Skin of body (tissue), 2 donors: ENCODE results near the gene FBLN1. TPM values are rescaled to one million over a fixed set of nuclear protein-coding genes. Genes with fewer than 3 reads are reported as not detected.
"Not testable (repeated sequence)": the region's sequence is repeated elsewhere in the genome, so short reads cannot be mapped to it uniquely, and the experiment has no call there.

Experiments used
- DNase-seq: peaks from one replicate; lab custom pipeline; 2025; lab: John Stamatoyannopoulos, UW
- total RNA-seq: library from RNA; depleted of rRNA; stranded (reverse); fragments of >200 nt; gene quantifications from one replicate; pipeline ENCODE4 v1.2.3, GENCODE V29; 2014

FBLN1 gene
- total RNA-seq, 1 donor from 2014 or later: 117 TPM

DNA sequence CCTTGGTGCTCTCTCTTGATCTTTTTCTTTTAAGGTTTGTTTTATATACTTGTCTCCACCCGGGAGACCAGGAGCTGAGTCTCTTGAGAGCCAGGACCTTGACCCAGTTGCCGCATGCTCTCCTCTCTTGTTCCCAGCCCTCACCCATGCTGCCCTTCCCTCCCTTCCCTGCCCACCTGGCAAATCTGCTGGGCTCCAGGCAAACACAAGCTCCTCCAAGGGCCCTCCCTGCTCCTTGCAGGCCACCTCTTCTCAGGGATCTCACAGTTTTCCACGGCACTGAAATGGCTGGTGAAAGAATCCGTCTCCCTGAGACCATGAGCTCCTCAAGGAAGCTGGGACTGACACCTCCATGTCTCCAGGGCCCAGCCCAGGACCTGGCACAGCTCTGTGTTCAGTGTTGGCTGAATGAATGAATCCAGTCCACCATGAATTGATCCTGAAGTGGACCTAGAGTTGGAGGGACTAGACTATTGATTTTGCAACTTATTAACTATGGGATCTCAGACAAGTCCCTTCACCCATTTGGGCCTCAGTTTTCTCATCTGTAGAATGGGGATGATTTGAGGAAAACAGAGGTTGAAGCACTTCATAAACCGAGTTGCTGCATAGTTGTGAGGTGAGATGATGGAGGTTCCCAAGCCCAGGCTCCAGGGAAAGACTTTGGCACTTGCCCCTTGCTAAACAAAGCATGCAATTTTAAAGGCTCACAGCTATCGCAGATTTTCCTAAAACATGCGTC is 25.1 kb upstream of the FBLN1 start:
- no peak for DNase-seq

- DNase-seq: peak; percentile 66
These were observed 24.4 kb upstream of the FBLN1 start for GRCh38 chr22:45478108-45478771.

GRCh38 chr22:45480717-45481116 is 22.0 kb upstream of the FBLN1 start:
- no peak for DNase-seq

DNA sequence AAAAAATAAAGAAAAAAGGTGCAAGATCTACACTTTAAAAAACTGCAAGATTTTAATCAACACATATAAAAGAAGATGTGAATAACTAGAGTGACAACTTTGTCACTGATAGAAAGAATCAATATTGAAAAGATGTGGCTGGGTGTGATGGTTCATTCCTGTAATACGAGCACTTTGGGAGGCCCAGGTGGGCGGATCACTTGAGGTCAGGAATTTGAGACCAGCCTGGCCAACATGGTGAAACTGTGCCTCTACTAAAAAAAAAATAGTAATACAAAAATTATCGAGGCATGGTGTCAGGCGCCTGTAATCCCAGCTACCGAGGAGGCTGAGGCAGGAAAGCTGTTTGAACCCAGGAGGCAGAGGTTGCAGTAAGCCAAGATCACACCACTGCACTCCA is 21.0 kb upstream of the FBLN1 start:
- no peak for DNase-seq

DNA sequence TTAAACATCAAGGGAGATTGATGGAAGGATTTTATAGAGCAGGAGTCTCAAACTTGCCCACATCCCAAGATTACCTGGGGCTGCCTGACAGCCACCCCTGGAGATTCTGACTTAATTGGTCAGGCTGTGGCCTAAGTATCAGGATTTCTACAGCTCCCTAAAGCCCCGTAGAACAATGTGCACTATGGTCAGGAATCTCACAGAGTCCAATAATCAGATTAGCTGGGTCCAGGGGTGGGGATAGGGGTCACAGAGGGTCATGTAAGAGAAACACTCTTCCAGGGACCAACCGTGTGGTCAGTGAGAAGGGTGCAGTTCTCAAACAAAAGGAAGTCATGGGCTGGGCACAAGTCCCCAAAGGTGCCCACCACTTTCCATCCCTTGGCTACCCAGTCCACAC is 20.5 kb upstream of the FBLN1 start:
- DNase-seq: no peak

DNA sequence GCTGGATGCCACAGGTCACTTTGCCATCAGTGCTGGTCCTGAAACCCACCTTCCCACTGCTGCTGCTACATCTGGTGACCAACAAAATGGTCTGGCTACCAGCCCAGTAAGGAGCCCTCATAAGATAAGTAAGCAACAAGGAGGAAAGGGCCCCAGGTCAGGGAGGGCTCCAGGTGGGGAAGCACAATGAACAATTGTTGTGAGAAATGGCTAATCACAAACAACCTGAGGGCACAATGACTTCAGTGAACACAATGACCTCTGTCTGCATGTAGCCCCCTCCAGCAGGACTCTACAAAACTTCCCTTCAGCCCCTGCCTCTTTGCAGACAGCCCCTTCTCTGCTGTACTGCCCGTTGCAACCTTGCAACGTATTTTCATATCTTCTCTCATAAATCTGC is 19.4 kb upstream of the FBLN1 start:
- no peak for DNase-seq

DNA sequence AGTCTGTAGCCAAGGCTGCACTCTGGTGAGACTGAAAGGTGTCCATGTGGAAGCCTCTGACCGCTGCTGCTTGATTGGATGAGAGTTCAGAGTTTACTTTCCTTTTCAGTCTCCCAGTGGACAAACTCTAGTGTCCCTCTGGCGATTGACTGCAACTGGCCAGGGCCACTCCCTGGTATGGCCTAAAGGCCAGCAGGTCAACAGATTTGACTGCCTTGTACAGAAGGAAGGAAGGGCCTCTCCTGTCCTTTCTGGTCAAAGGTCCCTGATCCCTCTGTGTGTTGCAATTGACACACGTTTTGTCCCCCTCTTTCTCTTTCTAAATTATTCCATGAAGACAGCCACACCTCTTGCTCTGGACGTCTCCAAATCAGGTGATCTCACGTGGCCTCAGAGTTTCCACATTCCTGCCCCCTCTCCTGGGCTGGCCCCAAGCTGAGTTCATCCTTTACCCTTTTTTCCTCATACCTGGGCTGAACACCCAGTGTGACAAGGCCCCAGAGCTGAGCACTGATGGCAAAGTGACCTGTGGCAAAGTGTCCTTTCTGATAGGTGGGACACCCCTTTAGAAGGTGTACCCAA is 18.7 kb upstream of the FBLN1 start:
- no peak for DNase-seq

- no peak for DNase-seq
These were observed 17.9 kb upstream of the FBLN1 start for GRCh38 chr22:45484742-45485141.

DNA sequence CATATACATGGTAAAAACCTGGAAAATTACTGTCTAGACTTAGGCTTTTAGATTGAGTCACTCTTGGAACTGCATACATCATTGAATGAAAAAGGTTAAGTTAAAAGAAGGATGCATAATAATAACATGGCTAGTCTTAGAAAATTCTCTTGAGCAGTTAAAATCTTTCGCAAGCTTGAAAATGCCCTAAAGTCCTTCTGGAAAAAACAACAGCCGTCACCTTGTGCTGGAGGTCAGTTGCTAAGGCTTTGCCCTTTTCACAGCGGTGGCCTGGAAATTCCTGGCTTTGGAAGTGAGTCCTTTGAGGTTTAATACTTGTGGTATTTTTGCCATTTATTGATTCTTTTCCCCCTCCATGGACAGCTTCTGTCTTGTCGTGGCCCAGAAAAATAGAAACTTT is 17.4 kb upstream of the FBLN1 start:
- DNase-seq: no peak

DNA sequence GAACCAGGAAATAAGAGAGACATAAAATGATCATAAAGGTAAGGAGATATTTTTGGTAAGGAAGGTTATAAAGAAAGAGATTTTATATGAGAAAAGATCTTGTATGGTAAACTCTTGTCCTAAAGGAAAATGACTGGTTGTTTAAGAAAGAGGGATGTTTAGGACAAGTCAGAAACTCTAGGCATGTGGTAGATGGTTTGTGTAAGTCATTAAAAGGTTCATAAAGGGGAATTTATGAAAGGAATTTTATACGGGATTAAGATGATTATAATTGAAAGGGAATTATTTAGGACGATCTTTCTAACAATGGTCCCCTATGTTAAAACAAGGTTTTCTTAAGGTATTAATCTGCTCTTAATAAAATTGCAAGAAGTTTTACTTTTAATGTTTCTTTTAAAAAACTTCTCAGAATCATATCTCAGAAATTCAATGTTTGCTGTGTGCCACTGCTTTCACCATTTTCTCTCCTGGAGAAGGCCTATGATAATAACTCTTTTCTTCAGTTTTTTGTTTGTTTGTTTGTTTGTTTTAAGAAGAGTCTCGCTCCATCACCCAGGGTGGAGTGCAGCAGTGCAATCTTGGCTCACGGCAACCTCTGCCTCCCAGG is 13.8 kb upstream of the FBLN1 start:
- no peak for DNase-seq

DNA sequence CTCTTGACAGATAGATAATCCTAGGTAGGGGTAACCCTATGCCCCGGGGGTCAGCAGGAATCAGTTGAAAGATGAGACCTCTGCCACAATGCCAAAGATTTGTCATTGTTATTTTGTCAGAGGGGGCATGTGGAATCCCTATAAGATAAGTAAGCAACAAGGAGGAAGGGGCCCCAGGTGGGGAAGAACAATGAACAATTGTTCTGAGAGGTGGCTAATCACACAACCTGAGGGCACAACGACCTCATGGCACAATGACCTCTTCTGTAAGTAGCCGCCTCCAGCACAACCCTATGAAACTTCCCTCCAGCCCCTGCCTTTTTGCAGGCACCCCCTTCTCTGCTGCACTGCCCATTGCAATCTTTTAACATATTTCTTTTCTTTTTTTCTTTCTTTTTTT is 11.8 kb upstream of the FBLN1 start:
- DNase-seq: no peak

DNA sequence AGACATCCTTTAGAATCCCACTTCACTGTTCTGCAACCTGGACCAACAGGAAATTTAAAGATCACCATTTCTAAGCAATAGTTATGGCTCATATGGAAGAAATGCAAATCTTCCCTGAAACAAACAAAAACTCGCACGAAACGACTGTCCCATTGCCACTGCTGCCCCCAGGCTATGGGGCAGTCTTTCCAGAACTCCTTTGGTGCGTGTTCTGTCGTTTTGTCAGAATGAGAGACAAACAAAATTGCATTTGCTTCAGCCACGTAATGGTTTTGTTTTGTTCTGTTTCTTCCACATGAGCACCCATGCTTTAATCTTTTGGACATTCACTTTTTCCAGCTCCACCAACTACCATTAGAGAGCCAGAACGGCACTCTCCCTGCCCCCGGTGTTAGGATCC is 10.8 kb upstream of the FBLN1 start:
- no peak for DNase-seq

- peak; percentile 47 for DNase-seq
These were observed 9.4 kb upstream of the FBLN1 start for GRCh38 chr22:45493286-45493771.

GRCh38 chr22:45494306-45494705 is 8.4 kb upstream of the FBLN1 start:
- DNase-seq: not testable (repeated sequence)

DNA sequence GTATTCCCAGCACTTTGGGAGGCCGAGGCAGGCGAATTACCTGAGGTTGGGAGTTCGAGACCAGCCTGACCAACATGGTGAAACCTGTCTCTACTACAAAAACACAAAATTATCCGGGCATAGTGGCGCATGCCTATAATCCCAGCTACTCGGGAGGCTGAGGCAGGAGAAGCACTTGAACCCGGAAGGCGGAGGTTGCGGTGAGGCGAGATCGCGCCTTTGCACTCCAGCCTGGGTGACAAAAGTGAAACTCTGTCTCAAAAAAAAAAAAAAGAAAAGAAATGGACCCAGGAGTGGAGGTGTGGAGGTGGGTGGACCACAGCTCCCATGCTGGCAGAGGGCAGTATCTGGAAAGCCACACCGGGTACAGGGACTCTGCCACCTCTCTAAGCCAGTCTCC is 7.1 kb upstream of the FBLN1 start:
- not testable (repeated sequence) for DNase-seq

DNA sequence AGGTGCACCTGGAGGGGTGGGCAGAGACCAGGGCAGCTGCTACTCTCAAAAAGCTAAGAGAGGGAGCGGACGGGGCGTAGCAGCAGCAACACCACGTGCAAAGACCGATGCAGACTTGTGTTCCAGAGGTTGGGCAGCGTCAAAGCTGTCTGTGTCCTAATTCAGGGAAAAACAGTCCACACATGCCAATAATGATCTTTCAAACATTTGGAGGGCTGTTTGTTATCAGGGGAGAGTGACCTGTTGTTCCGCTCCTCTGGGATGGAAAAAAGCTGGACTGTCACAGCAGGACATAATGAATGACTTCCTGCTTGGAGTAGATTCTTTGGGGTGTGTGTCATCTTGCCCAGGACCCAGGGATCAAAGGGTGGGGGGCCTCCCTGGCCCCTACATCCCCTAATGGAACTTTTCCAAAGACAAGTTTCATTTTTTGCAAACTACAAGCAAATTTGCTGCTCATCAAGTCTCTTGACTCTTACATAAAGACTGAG is 6.2 kb upstream of the FBLN1 start:
- DNase-seq: peak; percentile 31

GRCh38 chr22:45497351-45498145 is 5.1 kb upstream of the FBLN1 start:
- DNase-seq: no peak

- DNase-seq: no peak
These were observed 2.9 kb upstream of the FBLN1 start for GRCh38 chr22:45499746-45500145.

GRCh38 chr22:45503050-45503815 is 550 bp downstream of the FBLN1 start:
- no peak for DNase-seq

DNA sequence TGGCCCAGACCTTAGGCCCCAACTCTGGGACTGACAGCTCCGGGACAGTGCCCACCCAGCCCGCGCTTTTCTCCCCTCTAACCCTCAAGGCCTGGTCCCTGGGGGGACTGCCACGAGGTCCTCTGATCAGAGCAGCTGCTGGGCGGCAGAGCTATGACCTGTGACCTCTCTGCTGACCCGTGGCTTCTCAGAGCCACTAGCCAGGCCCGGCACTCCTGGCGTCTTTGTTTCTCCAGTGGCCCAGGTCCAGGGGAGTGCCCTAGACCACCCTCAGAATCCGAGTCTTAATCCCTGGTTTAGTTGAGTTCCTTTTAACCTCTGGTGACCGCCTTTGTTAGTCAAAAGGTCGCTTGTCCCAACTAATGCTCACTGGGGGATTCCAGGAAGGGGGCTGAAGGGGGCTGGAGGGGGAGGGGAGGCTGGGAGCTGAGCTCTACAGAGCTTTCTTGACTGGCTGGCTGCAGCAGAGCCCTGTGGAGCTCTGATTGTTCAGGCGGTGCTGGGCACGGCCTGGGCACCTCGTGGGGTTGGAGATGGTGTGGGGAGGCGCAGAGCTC is 1.2 kb downstream of the FBLN1 start:
- DNase-seq: no peak
